ENCODE data around the gene BCAP31. TPM values are rescaled to one million over a fixed set of nuclear protein-coding genes. Genes with fewer than 3 reads are reported as not detected.
"Not testable (repeated sequence)": the region's sequence is repeated elsewhere in the genome, so short reads cannot be mapped to it uniquely, and the experiment has no call there.

Gene BCAP31
- polyA plus RNA-seq, 3 donors, result 190 to 210 (median 196) TPM

GRCh38 chrX:153699210-153699783 lies 24.9 kb downstream of the BCAP31 start:
- DNase-seq, result not testable (repeated sequence)

- no peak for DNase-seq
Observed at GRCh38 chrX:153697924-153698865, 26.0 kb downstream of the BCAP31 start.

GRCh38 chrX:153696986-153697722 lies 27.0 kb downstream of the BCAP31 start:
- DNase-seq, result not testable (repeated sequence)

- DNase-seq, result not testable (repeated sequence)
Observed at GRCh38 chrX:153696538-153696937, 27.6 kb downstream of the BCAP31 start.

- no peak for DNase-seq
Observed at GRCh38 chrX:153696100-153696499, 28.1 kb downstream of the BCAP31 start.

- no peak for DNase-seq
Observed at GRCh38 chrX:153694687-153695270, 29.4 kb downstream of the BCAP31 start.

- DNase-seq, result not testable (repeated sequence)
Observed at GRCh38 chrX:153694256-153694655, 29.9 kb downstream of the BCAP31 start.

GRCh38 chrX:153693216-153694086 lies 30.7 kb downstream of the BCAP31 start:
- DNase-seq, result no peak

GRCh38 chrX:153692611-153693156 lies 31.5 kb downstream of the BCAP31 start:
- DNase-seq, result no peak

- DNase-seq, result no peak
Observed at GRCh38 chrX:153692003-153692402, 32.2 kb downstream of the BCAP31 start.

- not testable (repeated sequence) for DNase-seq
Observed at GRCh38 chrX:153691032-153691827, 33.0 kb downstream of the BCAP31 start.

GRCh38 chrX:153690466-153690865 lies 33.7 kb downstream of the BCAP31 start:
- DNase-seq, result no peak

- no peak for DNase-seq
Observed at GRCh38 chrX:153689654-153690465, 34.3 kb downstream of the BCAP31 start.

GRCh38 chrX:153688911-153689590 lies 35.1 kb downstream of the BCAP31 start:
- DNase-seq, result no peak

- DNase-seq, result no peak
Observed at GRCh38 chrX:153688506-153688905, 35.7 kb downstream of the BCAP31 start.

- no peak for DNase-seq
Observed at GRCh38 chrX:153688071-153688470, 36.1 kb downstream of the BCAP31 start.

GRCh38 chrX:153687121-153688039 lies 36.8 kb downstream of the BCAP31 start, which contains the start of gene SLC6A8:
Gene SLC6A8, plus strand, starts transcription at chrX:153687926. Its CDS starts 649 bp downstream, at chrX:153688575.
- peak; percentile 60 for DNase-seq
